Stimulated activated CD4-positive, alpha-beta T cell treated with anti-CD3 and anti-CD28 coated beads, TNF-alpha, amount 100 ng/mL, for 4 hours (primary cell): ENCODE data around the gene AMMECR1L.
A peak's percentile ranks its signal among the peaks of the same experiment; 100 is the strongest.
"Not testable (repeated sequence)": the region's sequence is repeated elsewhere in the genome, so short reads cannot be mapped to it uniquely, and the experiment has no call there.

Experiments
- DNase-seq, 3 experiments: peaks; one replicate each; pipeline ENCODE4 v3.0.0-alpha.2; 2020; ENCODE audit warnings: low read depth in 3 of 3

AMMECR1L gene

GRCh38 chr2:127841466-127842178 lies 44.1 kb downstream of the AMMECR1L start:
- no peak for DNase-seq

- DNase-seq, result no peak
Measured at GRCh38 chr2:127840893-127841292, 44.9 kb downstream of the AMMECR1L start.

GRCh38 chr2:127834951-127835350 lies 50.8 kb downstream of the AMMECR1L start:
- no peak for DNase-seq

GRCh38 chr2:127829845-127830246 lies 55.9 kb downstream of the AMMECR1L start:
- peak in 2 of 3 experiments; percentile 28 for DNase-seq

GRCh38 chr2:127826708-127827107 lies 59.0 kb downstream of the AMMECR1L start:
- DNase-seq, result not testable (repeated sequence)

- DNase-seq, result no peak
Measured at GRCh38 chr2:127826047-127826446, 59.7 kb downstream of the AMMECR1L start.

GRCh38 chr2:127820080-127820668 lies 65.6 kb downstream of the AMMECR1L start:
- DNase-seq, result no peak

- DNase-seq, result no peak
Measured at GRCh38 chr2:127818794-127819425, 66.8 kb downstream of the AMMECR1L start.

GRCh38 chr2:127818241-127818640 lies 67.5 kb downstream of the AMMECR1L start:
- DNase-seq, result no peak

GRCh38 chr2:127814677-127815076 lies 71.1 kb downstream of the AMMECR1L start:
- no peak for DNase-seq

- DNase-seq, result not testable (repeated sequence)
Measured at GRCh38 chr2:127812441-127812840, 73.3 kb downstream of the AMMECR1L start.
